IPS DF 4.7 (cell line): Measurements from ENCODE around the gene NKG7.
A peak's percentile ranks its signal among the peaks of the same experiment; 100 is the strongest.
"Not testable (repeated sequence)": the region's sequence is repeated elsewhere in the genome, so short reads cannot be mapped to it uniquely, and the experiment has no call there.

Experiments used
- DNase-seq: peaks from one replicate; pipeline ENCODE4 v3.0.0-alpha.2; 2013; ENCODE audit warnings: low spot score; ENCODE audit errors: extremely low read depth

NKG7 gene

GRCh38 chr19:51372649-51373504 lies at the start of gene NKG7:
Gene NKG7 (minus strand): TSS chr19:51372654. CDS start chr19:51372535, 119 bp downstream.
- no peak for DNase-seq

GRCh38 chr19:51422053-51422448 lies 49.6 kb upstream of the NKG7 start:
- DNase-seq = no peak

- no peak for DNase-seq
These were observed 49.0 kb upstream of the NKG7 start for GRCh38 chr19:51421229-51422052.

- DNase-seq = not testable (repeated sequence)
These were observed 48.1 kb upstream of the NKG7 start for GRCh38 chr19:51420511-51420910.

- DNase-seq = no peak
These were observed 46.3 kb upstream of the NKG7 start for GRCh38 chr19:51418707-51419106.

- no peak for DNase-seq
These were observed 45.3 kb upstream of the NKG7 start for GRCh38 chr19:51417810-51418157.

GRCh38 chr19:51417107-51417809 lies 44.8 kb upstream of the NKG7 start, which contains the start of gene SIGLEC10:
Gene SIGLEC10 (minus strand): TSS chr19:51417642. CDS start chr19:51417581, 61 bp downstream.
- DNase-seq = no peak

GRCh38 chr19:51416422-51416821 lies 44.0 kb upstream of the NKG7 start:
- not testable (repeated sequence) for DNase-seq

GRCh38 chr19:51415187-51415586 lies 42.7 kb upstream of the NKG7 start:
- DNase-seq = no peak

GRCh38 chr19:51410950-51411748 lies 38.7 kb upstream of the NKG7 start:
- no peak for DNase-seq

- DNase-seq = no peak
These were observed 35.2 kb upstream of the NKG7 start for GRCh38 chr19:51407511-51408131.

- no peak for DNase-seq
These were observed 29.7 kb upstream of the NKG7 start for GRCh38 chr19:51402117-51402516.

GRCh38 chr19:51399936-51400335 lies 27.5 kb upstream of the NKG7 start:
- DNase-seq = not testable (repeated sequence)

- DNase-seq = no peak
These were observed 26.8 kb upstream of the NKG7 start for GRCh38 chr19:51399231-51399630.

GRCh38 chr19:51398096-51398704 lies 25.7 kb upstream of the NKG7 start:
- no peak for DNase-seq

GRCh38 chr19:51397453-51397852 lies 25.0 kb upstream of the NKG7 start:
- not testable (repeated sequence) for DNase-seq

- no peak for DNase-seq
These were observed 23.7 kb upstream of the NKG7 start for GRCh38 chr19:51396175-51396574.

GRCh38 chr19:51394050-51394836 lies 21.8 kb upstream of the NKG7 start:
- DNase-seq = peak; percentile 99

- no peak for DNase-seq
These were observed 20.2 kb upstream of the NKG7 start for GRCh38 chr19:51392701-51393100.
